Measurements from ENCODE around the gene BCL7A.

DNA sequence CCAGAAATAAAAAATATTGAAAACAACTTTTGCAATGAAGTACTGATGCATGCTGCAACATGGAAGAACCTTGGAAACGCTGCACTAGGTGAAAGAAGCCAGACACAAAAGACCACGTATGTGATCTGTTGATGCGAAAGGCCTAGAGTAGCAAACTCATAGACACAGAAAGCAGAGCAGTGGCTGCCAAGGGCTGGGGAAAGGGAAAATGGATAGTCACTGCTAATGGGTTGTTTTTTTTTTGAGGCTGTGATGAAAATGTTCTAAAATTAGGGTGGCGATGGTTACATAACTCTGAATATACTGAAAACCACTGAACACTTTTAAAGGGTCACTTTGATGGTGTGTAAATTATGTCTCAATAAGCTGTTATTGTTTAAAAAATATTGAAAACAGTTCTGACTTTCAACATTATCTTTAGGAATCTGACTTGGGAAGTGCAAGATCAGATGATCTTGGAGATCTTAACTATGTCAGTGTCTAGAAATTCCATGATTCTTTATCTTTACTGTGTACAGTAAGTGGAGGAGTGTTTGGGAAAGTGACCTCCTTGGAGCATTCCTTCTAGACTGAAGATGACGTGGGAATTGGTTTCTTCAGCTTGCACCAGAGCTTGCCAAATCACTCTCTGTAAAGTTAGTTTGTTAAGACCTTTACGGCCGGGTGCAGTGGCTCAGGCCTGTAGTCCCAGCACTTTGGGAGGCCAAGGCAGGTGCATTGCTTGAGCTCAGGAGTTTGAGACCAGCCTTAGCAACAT is 69.3 kb downstream of the BCL7A start:
- no peak for TF ChIP-seq NANOG (IDR thresholded peaks at IDR 0.05; ENCODE audit: insufficient read depth, low read depth, low read length, poor library complexity, severe bottlenecking)
- no peak for TF ChIP-seq POLR2A (IDR thresholded peaks at IDR 0.05; ENCODE audit: control extremely low read depth in 1 of 2, low read depth in 2 of 2, low read length in 2 of 2)
- TF ChIP-seq, protein P1, sequence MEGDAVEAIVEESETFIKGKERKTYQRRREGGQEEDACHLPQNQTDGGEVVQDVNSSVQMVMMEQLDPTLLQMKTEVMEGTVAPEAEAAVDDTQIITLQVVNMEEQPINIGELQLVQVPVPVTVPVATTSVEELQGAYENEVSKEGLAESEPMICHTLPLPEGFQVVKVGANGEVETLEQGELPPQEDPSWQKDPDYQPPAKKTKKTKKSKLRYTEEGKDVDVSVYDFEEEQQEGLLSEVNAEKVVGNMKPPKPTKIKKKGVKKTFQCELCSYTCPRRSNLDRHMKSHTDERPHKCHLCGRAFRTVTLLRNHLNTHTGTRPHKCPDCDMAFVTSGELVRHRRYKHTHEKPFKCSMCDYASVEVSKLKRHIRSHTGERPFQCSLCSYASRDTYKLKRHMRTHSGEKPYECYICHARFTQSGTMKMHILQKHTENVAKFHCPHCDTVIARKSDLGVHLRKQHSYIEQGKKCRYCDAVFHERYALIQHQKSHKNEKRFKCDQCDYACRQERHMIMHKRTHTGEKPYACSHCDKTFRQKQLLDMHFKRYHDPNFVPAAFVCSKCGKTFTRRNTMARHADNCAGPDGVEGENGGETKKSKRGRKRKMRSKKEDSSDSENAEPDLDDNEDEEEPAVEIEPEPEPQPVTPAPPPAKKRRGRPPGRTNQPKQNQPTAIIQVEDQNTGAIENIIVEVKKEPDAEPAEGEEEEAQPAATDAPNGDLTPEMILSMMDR (IDR thresholded peaks at IDR 0.05; ENCODE audit: control extremely low read depth in 1 of 3, insufficient read depth in 1 of 3, low read depth in 1 of 3, low read length in 3 of 3) = no peak
- TF ChIP-seq SP2 (IDR thresholded peaks at IDR 0.05; ENCODE audit: low read length) = no peak
- TF ChIP-seq EZH2 (IDR thresholded peaks at IDR 0.05; ENCODE audit: low read depth, low read length, severe bottlenecking) = no peak
- TF ChIP-seq, protein P2, sequence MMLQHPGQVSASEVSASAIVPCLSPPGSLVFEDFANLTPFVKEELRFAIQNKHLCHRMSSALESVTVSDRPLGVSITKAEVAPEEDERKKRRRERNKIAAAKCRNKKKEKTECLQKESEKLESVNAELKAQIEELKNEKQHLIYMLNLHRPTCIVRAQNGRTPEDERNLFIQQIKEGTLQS (IDR thresholded peaks at IDR 0.05; ENCODE audit: insufficient read depth, low read depth, low read length) = no peak
- TF ChIP-seq CBX5 (IDR thresholded peaks at IDR 0.05; ENCODE audit: low read depth, low read length) = no peak
- TF ChIP-seq BRCA1 (IDR thresholded peaks at IDR 0.05; ENCODE audit: low read depth, low read length) = no peak
